ENCODE measurements around the gene GNAL.
"Not testable (repeated sequence)": the region's sequence is repeated elsewhere in the genome, so short reads cannot be mapped to it uniquely, and the experiment has no call there.

Gene GNAL

GRCh38 chr18:11688972-11689668, at the start of gene GNAL:
GNAL (plus strand) TSS chr18:11689264; CDS start chr18:11689564, 300 bp downstream.
- DNase-seq (ENCODE audit: low read depth): peak; percentile 16

- DNase-seq (ENCODE audit: low read depth): not testable (repeated sequence)
Observed at GRCh38 chr18:11647310-11647709, 41.8 kb upstream of the GNAL start.

GRCh38 chr18:11647804-11648203, 41.3 kb upstream of the GNAL start:
- not testable (repeated sequence) for DNase-seq (ENCODE audit: low read depth)

- no peak for DNase-seq (ENCODE audit: low read depth)
Observed at GRCh38 chr18:11649839-11650238, 39.2 kb upstream of the GNAL start.

- DNase-seq (ENCODE audit: low read depth): no peak
Observed at GRCh38 chr18:11651899-11652298, 37.2 kb upstream of the GNAL start.

- no peak for DNase-seq (ENCODE audit: low read depth)
Observed at GRCh38 chr18:11653521-11653920, 35.5 kb upstream of the GNAL start.

GRCh38 chr18:11654736-11655605, 34.1 kb upstream of the GNAL start:
- no peak for DNase-seq (ENCODE audit: low read depth)

GRCh38 chr18:11655606-11655932, 33.5 kb upstream of the GNAL start:
- no peak for DNase-seq (ENCODE audit: low read depth)

GRCh38 chr18:11657152-11657551, 31.9 kb upstream of the GNAL start:
- no peak for DNase-seq (ENCODE audit: low read depth)

- DNase-seq (ENCODE audit: low read depth): no peak
Observed at GRCh38 chr18:11657554-11657953, 31.5 kb upstream of the GNAL start.

- no peak for DNase-seq (ENCODE audit: low read depth)
Observed at GRCh38 chr18:11658019-11658418, 31.0 kb upstream of the GNAL start.

- DNase-seq (ENCODE audit: low read depth): no peak
Observed at GRCh38 chr18:11658989-11659388, 30.1 kb upstream of the GNAL start.

GRCh38 chr18:11660691-11661090, 28.4 kb upstream of the GNAL start:
- DNase-seq (ENCODE audit: low read depth): no peak

- no peak for DNase-seq (ENCODE audit: low read depth)
Observed at GRCh38 chr18:11661430-11661829, 27.6 kb upstream of the GNAL start.

GRCh38 chr18:11663439-11664029, 25.5 kb upstream of the GNAL start:
- no peak for DNase-seq (ENCODE audit: low read depth)

GRCh38 chr18:11664286-11664685, 24.8 kb upstream of the GNAL start:
- DNase-seq (ENCODE audit: low read depth): no peak

GRCh38 chr18:11665146-11665545, 23.9 kb upstream of the GNAL start:
- no peak for DNase-seq (ENCODE audit: low read depth)

GRCh38 chr18:11665587-11665986, 23.5 kb upstream of the GNAL start:
- DNase-seq (ENCODE audit: low read depth): no peak

GRCh38 chr18:11666176-11666575, 22.9 kb upstream of the GNAL start:
- DNase-seq (ENCODE audit: low read depth): no peak

GRCh38 chr18:11666831-11667230, 22.2 kb upstream of the GNAL start:
- DNase-seq (ENCODE audit: low read depth): no peak

GRCh38 chr18:11667578-11667977, 21.5 kb upstream of the GNAL start:
- no peak for DNase-seq (ENCODE audit: low read depth)

- no peak for DNase-seq (ENCODE audit: low read depth)
Observed at GRCh38 chr18:11668441-11669169, 20.5 kb upstream of the GNAL start.
